ENCODE results near the gene CNTNAP2. TPM values are rescaled to one million over a fixed set of nuclear protein-coding genes. Genes with fewer than 3 reads are reported as not detected.

Gene CNTNAP2
- total and polyA plus RNA-seq, 2 of the 8 experiments (the other 6 are each of a cell fraction or from before 2014, with no cell fraction given): 27.9 to 71.0 TPM

DNA sequence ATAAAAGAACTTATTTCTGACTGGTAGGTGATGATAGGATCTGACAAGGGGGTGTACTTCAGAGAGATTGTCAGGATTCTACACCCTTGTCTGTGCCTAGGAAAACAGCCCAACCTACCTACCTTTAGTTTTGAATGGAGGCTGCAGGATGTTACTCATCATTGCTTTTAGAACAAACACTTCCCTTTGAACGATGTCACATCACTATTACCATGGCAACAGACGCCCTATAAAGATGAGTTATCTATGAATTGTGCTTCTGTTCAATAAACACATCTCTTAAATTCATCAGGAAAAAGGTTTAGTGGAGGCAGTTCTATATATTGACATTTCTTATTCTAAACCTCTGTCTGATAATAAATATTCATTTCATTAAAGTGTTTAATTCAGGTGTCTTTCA is 362.4 kb downstream of the CNTNAP2 start:
- Histone ChIP-seq H3K36me3 (ENCODE audit: control insufficient read depth in 2 of 4, insufficient read depth in 4 of 4, low read length in 3 of 4) (no peaks in the 10 kb centered on the region), H4K5ac (ENCODE audit: insufficient read length, low read depth, low read length) (no peak overlapping the region), H2BK120ac (replicated peaks; ENCODE audit: low read depth, low read length) (no peak overlapping the region), H3K23me2 (ENCODE audit: low read depth, low read length) (no peaks in the 10 kb centered on the region), H3K27me3 (replicated peaks in 1 of 4; ENCODE audit: control insufficient read depth in 3 of 4, extremely low read depth in 1 of 4, insufficient read depth in 3 of 4, low read length in 3 of 4) (no peaks in the 10 kb centered on the region), H3K79me2 (ENCODE audit: control insufficient read depth in 1 of 2, insufficient read depth in 2 of 2, low read length in 2 of 2) (no peaks in the 10 kb centered on the region), H3K4ac (replicated peaks; ENCODE audit: insufficient read length, low read depth, low read length) (no peak overlapping the region), H4K8ac (ENCODE audit: extremely low read depth, insufficient read depth, low read length) (no peak overlapping the region), H2AFZ (ENCODE audit: low read length) (no peak overlapping the region), H4K20me1 (replicated peaks in 1 of 2; ENCODE audit: control insufficient read depth in 1 of 2, insufficient read depth in 2 of 2, low read length in 2 of 2) (no peaks in the 10 kb centered on the region), H3K9ac (replicated peaks in 1 of 4; ENCODE audit: extremely low read depth in 1 of 4, low read depth in 3 of 4, low read length in 3 of 4) (no peak overlapping the region), H3K4me3 (ENCODE audit: extremely low read depth in 1 of 4, insufficient read depth in 2 of 4, low read depth in 3 of 4, low read length in 4 of 4) (no peak overlapping the region), H3K4me2 (ENCODE audit: insufficient read depth in 1 of 2, low read depth in 2 of 2, low read length in 2 of 2) (no peak overlapping the region), H2BK20ac (ENCODE audit: low read length) (no peak overlapping the region), H3K18ac (ENCODE audit: extremely low read depth, low read length) (no peak overlapping the region), H3K56ac (replicated peaks; ENCODE audit: insufficient read length, low read depth, low read length) (no peak overlapping the region), H2BK15ac (ENCODE audit: low read length) (no peak overlapping the region), H3K14ac (ENCODE audit: insufficient read length) (no peak overlapping the region), H4K91ac (replicated peaks; ENCODE audit: insufficient read length, low read length) (no peak overlapping the region), H3K4me1 (replicated peaks in 1 of 4; ENCODE audit: control insufficient read depth in 3 of 4, insufficient read depth in 4 of 4, low read length in 3 of 4) (no peaks in the 10 kb centered on the region), H2AK5ac (ENCODE audit: low read depth, low read length) (no peak overlapping the region), H3K79me1 (ENCODE audit: low read depth, low read length) (no peaks in the 10 kb centered on the region), H3K23ac (ENCODE audit: insufficient read length) (no peak overlapping the region), H2BK5ac (ENCODE audit: low read depth, low read length) (no peak overlapping the region), H3K9me3 (ENCODE audit: insufficient read depth in 2 of 2, low read depth in 1 of 2, low read length in 1 of 2) (no peaks in the 10 kb centered on the region), H3K27ac (ENCODE audit: low read depth, low read length) (no peak overlapping the region), H2BK12ac (ENCODE audit: low read depth, low read length) (no peak overlapping the region)
- CTCF ChIA-PET (ENCODE audit: partially characterized antibody): interaction anchor here (0.6 kb wide), 1 partner anchor 265 kb away, joined by 3 read pairs; no protein-coding TSS in a partner anchor
- FAIRE-seq (no peak), DNase-seq (ENCODE audit: low read depth in 1 of 2, low spot score in 2 of 2) (no peak)
- no peak for TF ChIP-seq TCF12 (IDR thresholded peaks at IDR 0.05; ENCODE audit: low read depth, low read length)
- TF ChIP-seq NRF1 (IDR thresholded peaks at IDR 0.05; ENCODE audit: low read depth, low read length): no peak
- no peak for TF ChIP-seq POLR2A (IDR thresholded peaks at IDR 0.05; ENCODE audit: control extremely low read depth in 1 of 2, low read depth in 2 of 2, low read length in 2 of 2)
- no peak for TF ChIP-seq ASH2L (IDR thresholded peaks at IDR 0.05; ENCODE audit: low read length)
- no peak for TF ChIP-seq SP4 (IDR thresholded peaks at IDR 0.05; ENCODE audit: low read length)
- TF ChIP-seq CBX8 (IDR thresholded peaks at IDR 0.05; ENCODE audit: borderline replicate concordance, low read depth, low read length): no peak
- no peak for TF ChIP-seq GTF2F1 (IDR thresholded peaks at IDR 0.05; ENCODE audit: borderline replicate concordance, low read depth, low read length)
- 85% methylated on average over 2 of the region's 2 CpGs; no CpG with 5 or more reads in 1 of the 2 experiments for WGBS, 2 experiments (ENCODE audit: extremely low coverage in 1 of 2, insufficient coverage in 1 of 2, insufficient read length in 1 of 2, insufficient replicate concordance in 2 of 2, low coverage in 1 of 2, low lambda C conversion rate in 2 of 2, missing lambda C conversion rate in 1 of 2)
- POLR2A ChIA-PET (ENCODE audit: partially characterized antibody): no interaction called here
